H9 (cell line): ENCODE results near the gene CADM1. TPM values are rescaled to one million over a fixed set of nuclear protein-coding genes. Genes with fewer than 3 reads are reported as not detected.

Experiments
- DNase-seq: peaks from one replicate; pipeline ENCODE4 v3.0.0-alpha.2; 2017
- H2AFZ ChIP-seq: one replicate; pipeline ENCODE4 v1.6.1; 2013; ENCODE audit warnings: mild to moderate bottlenecking, low read length, control low read depth, moderate library complexity
- H2AK5ac ChIP-seq: 2 replicates; pipeline ENCODE4 v1.6.1; 2013; ENCODE audit warnings: low read length, control low read depth, mixed read lengths; ENCODE audit not compliant: insufficient read length
- H2BK120ac ChIP-seq: one replicate; pipeline ENCODE4 v1.6.1; 2013; ENCODE audit warnings: low read depth, mild to moderate bottlenecking, low read length, control low read depth, inconsistent platforms; ENCODE audit not compliant: poor library complexity, severe bottlenecking
- H2BK12ac ChIP-seq: 2 replicates; pipeline ENCODE4 v1.6.1; 2013; ENCODE audit warnings: low read length, control low read depth, mixed read lengths, low read depth; ENCODE audit not compliant: insufficient read length
- H2BK15ac ChIP-seq: 2 replicates; pipeline ENCODE4 v1.6.1; 2013; ENCODE audit warnings: low read depth, low read length, control low read depth
- H2BK20ac ChIP-seq: one replicate; pipeline ENCODE4 v1.6.1; 2013; ENCODE audit warnings: low read depth, mild to moderate bottlenecking, low read length, control low read depth, inconsistent platforms; ENCODE audit not compliant: poor library complexity, severe bottlenecking
- H2BK5ac ChIP-seq: 2 replicates; pipeline ENCODE4 v1.6.1; 2013; ENCODE audit warnings: low read length, control low read depth, mixed read lengths; ENCODE audit not compliant: insufficient read length
- H3K14ac ChIP-seq: 2 replicates; pipeline ENCODE4 v1.6.1; 2013; ENCODE audit warnings: low read length, control low read depth; ENCODE audit not compliant: insufficient read depth
- H3K18ac ChIP-seq: 2 replicates; pipeline ENCODE4 v1.6.1; 2013; ENCODE audit warnings: low read depth, mild to moderate bottlenecking, mixed read lengths, low read length, control low read depth; ENCODE audit not compliant: insufficient read length
- H3K23ac ChIP-seq: 2 replicates; pipeline ENCODE4 v1.6.1; 2013; ENCODE audit warnings: low read length, control low read depth, mixed read lengths, low read depth; ENCODE audit not compliant: insufficient read length
- H3K23me2 ChIP-seq: 2 replicates; pipeline ENCODE4 v1.6.1; 2013; ENCODE audit warnings: low read depth, mild to moderate bottlenecking, mixed read lengths, low read length, control low read depth; ENCODE audit not compliant: insufficient read length, poor library complexity, severe bottlenecking
- H3K27ac ChIP-seq: 2 replicates; pipeline ENCODE4 v1.5.1; 2013; ENCODE audit warnings: low read length, control low read depth, mixed read lengths, low read depth; ENCODE audit not compliant: insufficient read length
- H3K27me3 ChIP-seq: 2 replicates; pipeline ENCODE4 v1.6.1; 2013; ENCODE audit warnings: low read length, control low read depth, inconsistent platforms; ENCODE audit not compliant: insufficient read depth
- H3K4ac ChIP-seq: 2 replicates; pipeline ENCODE4 v1.6.1; 2013; ENCODE audit warnings: low read depth, mild to moderate bottlenecking, control low read depth, inconsistent platforms, low read length, moderate library complexity
- H3K4me1 ChIP-seq: 2 replicates; pipeline ENCODE4 v1.6.1; 2013; ENCODE audit warnings: low read length, control low read depth, inconsistent platforms; ENCODE audit not compliant: insufficient read depth
- H3K4me2 ChIP-seq: 2 replicates; pipeline ENCODE4 v1.6.1; 2013; ENCODE audit warnings: low read length, control low read depth, mixed read lengths; ENCODE audit not compliant: insufficient read length, insufficient read depth
- H3K56ac ChIP-seq: 2 replicates; pipeline ENCODE4 v1.6.1; 2013; ENCODE audit warnings: low read depth, mild to moderate bottlenecking, mixed read lengths, low read length, control low read depth; ENCODE audit not compliant: insufficient read length
- H3K79me1 ChIP-seq: 2 replicates; pipeline ENCODE4 v1.6.1; 2013; ENCODE audit warnings: low read depth, mild to moderate bottlenecking, moderate library complexity, low read length, control low read depth, inconsistent platforms; ENCODE audit not compliant: insufficient read depth, poor library complexity, severe bottlenecking
- H3K79me2 ChIP-seq: 2 replicates; pipeline ENCODE4 v1.6.1; 2013; ENCODE audit warnings: low read length, control low read depth, inconsistent platforms; ENCODE audit not compliant: insufficient read depth
- H3K9ac ChIP-seq: 2 replicates; pipeline ENCODE4 v1.6.1; 2013; ENCODE audit warnings: low read length, control low read depth, mixed read lengths; ENCODE audit not compliant: insufficient read length; ENCODE audit errors: extremely low read depth
- H3K9me3 ChIP-seq: one replicate; pipeline ENCODE4 v1.6.1; 2013; ENCODE audit warnings: low read depth, low read length, inconsistent platforms; ENCODE audit not compliant: control insufficient read depth
- H3T11ph ChIP-seq: one replicate; pipeline ENCODE4 v1.6.1; 2013; ENCODE audit warnings: mild to moderate bottlenecking, low read length, control low read depth, inconsistent platforms
- H4K20me1 ChIP-seq: one replicate; pipeline ENCODE4 v1.6.1; 2013; ENCODE audit not compliant: control insufficient read depth, insufficient read length, insufficient read depth
- H4K5ac ChIP-seq: 2 replicates; pipeline ENCODE4 v1.6.1; 2013; ENCODE audit warnings: low read depth, mild to moderate bottlenecking, mixed read lengths, low read length, control low read depth; ENCODE audit not compliant: insufficient read length
- H4K8ac ChIP-seq: replicated peaks from 2 replicates; pipeline ENCODE4 v1.6.1; 2013; ENCODE audit warnings: low read length, control low read depth, mixed read lengths, low read depth; ENCODE audit not compliant: insufficient read length
- H4K91ac ChIP-seq: 2 replicates; pipeline ENCODE4 v1.6.1; 2013; ENCODE audit warnings: low read depth, mild to moderate bottlenecking, moderate library complexity, mixed read lengths, low read length, control low read depth; ENCODE audit not compliant: insufficient read length
- H3K27ac Mint-ChIP-seq, 3 experiments: 2 replicates in 2 of 3; 3 replicates in 1 of 3; pipeline ENCODE4 v1.8.0; 2020 to 2021; ENCODE audit warnings: mixed read lengths in 3 of 3, mild to moderate bottlenecking in 1 of 3, moderate library complexity in 1 of 3
- H3K27me3 Mint-ChIP-seq: 2 replicates; pipeline ENCODE4 v1.8.0; 2021; ENCODE audit warnings: low read depth, mild to moderate bottlenecking, moderate library complexity, mixed read lengths
- H3K36me3 Mint-ChIP-seq, 3 experiments: 2 replicates in 2 of 3; 3 replicates in 1 of 3; pipeline ENCODE4 v1.8.0; 2020 to 2021; ENCODE audit warnings: low read depth in 3 of 3, mixed read lengths in 3 of 3; ENCODE audit not compliant: insufficient read depth in 1 of 3
- H3K4me1 Mint-ChIP-seq, 2 experiments: 2 replicates each; pipeline ENCODE4 v1.8.0; 2020; ENCODE audit warnings: mixed read lengths in 2 of 2
- H3K4me3 Mint-ChIP-seq, 2 experiments: 2 replicates in 1 of 2; 3 replicates in 1 of 2; pipeline ENCODE4 v1.8.0; 2020 to 2021; ENCODE audit warnings: mild to moderate bottlenecking in 2 of 2, mixed read lengths in 2 of 2, moderate library complexity in 1 of 2
- H3K9me3 Mint-ChIP-seq, 2 experiments: 2 replicates in 1 of 2; 3 replicates in 1 of 2; pipeline ENCODE4 v1.8.0; 2020; ENCODE audit warnings: mild to moderate bottlenecking in 2 of 2, mixed read lengths in 2 of 2, moderate library complexity in 1 of 2
- WGBS: extraction: QIAGEN DNeasy Blood & Tissue Kit; methylation state at CpG from one replicate; pipeline ENCODE4 v1.1.7; 2013; ENCODE audit warnings: missing lambda C conversion rate, low lambda C conversion rate, mixed read lengths; ENCODE audit not compliant: insufficient read length; ENCODE audit errors: extremely low coverage; 5-methylcytosine and 5-hydroxymethylcytosine counted together
- total RNA-seq: library from RNA; stranded (reverse); gene quantifications from 2 replicates; pipeline ENCODE4 v1.2.1, GENCODE V29; 2021
- TF ChIP-seq, protein P1 (sequence below): fragments of 200-600 bp; sonication (generic); conservative IDR thresholded peaks from 3 replicates; pipeline ENCODE4 v1.8.0; 2021; ENCODE audit warnings: antibody characterized with exemption, mild to moderate bottlenecking

The CADM1 gene
- total RNA-seq, 1 experiment from 2014 or later = 11.9 TPM

DNA sequence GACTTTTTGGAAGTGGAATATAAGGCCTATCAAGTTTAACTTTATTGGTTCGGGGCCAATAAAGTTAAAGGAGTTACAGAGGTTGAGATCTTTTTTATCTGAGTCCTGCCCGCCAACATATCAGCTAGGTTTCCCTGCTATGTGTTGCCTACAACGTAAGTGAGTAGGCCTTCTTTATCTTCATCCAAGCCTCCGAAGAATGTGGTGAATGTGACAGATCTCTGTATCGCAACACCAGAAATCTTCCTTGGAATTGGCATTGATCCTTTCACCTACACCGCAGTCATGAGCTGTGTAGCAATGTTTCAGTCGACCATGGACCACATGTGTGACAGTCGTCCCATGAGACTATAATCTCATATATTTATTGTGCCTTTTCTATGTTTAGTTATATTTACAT lies 37.3 kb upstream of the CADM1 start:
- no peak overlapping the region for H3K4me3 Mint-ChIP-seq
- H3K4me1 Mint-ChIP-seq = peaks cover 8% of the 10 kb centered on the region in 2 experiments; a peak in 3 of 4 replicates
- no peak overlapping the region for H3T11ph ChIP-seq
- no peaks in the 10 kb centered on the region for H3K79me2 ChIP-seq
- H4K91ac ChIP-seq = no peak overlapping the region
- H3K27ac ChIP-seq = no peak overlapping the region
- no peak overlapping the region for H3K4ac ChIP-seq
- H3K14ac ChIP-seq = no peak overlapping the region
- no peak overlapping the region for H2BK15ac ChIP-seq
- H3K79me1 ChIP-seq = no peaks in the 10 kb centered on the region
- H3K4me1 ChIP-seq = 0 out of 2 replicates have a peak, but pooled peaks cover 3% of the 10 kb centered on the region
- H2BK12ac ChIP-seq = no peak overlapping the region
- no peaks in the 10 kb centered on the region for H3K23me2 ChIP-seq
- no peak overlapping the region for H3K4me2 ChIP-seq
- H3K9ac ChIP-seq = no peak overlapping the region
- H3K9me3 ChIP-seq = no peaks in the 10 kb centered on the region
- no peak overlapping the region for H3K56ac ChIP-seq
- H3K27me3 ChIP-seq = no peaks in the 10 kb centered on the region
- H3K36me3 Mint-ChIP-seq = no peaks in the 10 kb centered on the region
- H2BK120ac ChIP-seq = no peak overlapping the region
- TF ChIP-seq, protein P1, sequence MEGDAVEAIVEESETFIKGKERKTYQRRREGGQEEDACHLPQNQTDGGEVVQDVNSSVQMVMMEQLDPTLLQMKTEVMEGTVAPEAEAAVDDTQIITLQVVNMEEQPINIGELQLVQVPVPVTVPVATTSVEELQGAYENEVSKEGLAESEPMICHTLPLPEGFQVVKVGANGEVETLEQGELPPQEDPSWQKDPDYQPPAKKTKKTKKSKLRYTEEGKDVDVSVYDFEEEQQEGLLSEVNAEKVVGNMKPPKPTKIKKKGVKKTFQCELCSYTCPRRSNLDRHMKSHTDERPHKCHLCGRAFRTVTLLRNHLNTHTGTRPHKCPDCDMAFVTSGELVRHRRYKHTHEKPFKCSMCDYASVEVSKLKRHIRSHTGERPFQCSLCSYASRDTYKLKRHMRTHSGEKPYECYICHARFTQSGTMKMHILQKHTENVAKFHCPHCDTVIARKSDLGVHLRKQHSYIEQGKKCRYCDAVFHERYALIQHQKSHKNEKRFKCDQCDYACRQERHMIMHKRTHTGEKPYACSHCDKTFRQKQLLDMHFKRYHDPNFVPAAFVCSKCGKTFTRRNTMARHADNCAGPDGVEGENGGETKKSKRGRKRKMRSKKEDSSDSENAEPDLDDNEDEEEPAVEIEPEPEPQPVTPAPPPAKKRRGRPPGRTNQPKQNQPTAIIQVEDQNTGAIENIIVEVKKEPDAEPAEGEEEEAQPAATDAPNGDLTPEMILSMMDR = no peak
- H3K18ac ChIP-seq = no peak overlapping the region
- no peak overlapping the region for H4K5ac ChIP-seq
- no peak overlapping the region for H2AK5ac ChIP-seq
- H2BK5ac ChIP-seq = no peak overlapping the region
- DNase-seq = no peak
- H3K23ac ChIP-seq = no peak overlapping the region
- no peaks in the 10 kb centered on the region for H4K20me1 ChIP-seq
- no peak overlapping the region for H4K8ac ChIP-seq
- H3K27me3 Mint-ChIP-seq = peaks cover 22% of the 10 kb centered on the region
- no peak overlapping the region for H2BK20ac ChIP-seq
- H3K27ac Mint-ChIP-seq = no peak overlapping the region
- no peaks in the 10 kb centered on the region for H3K9me3 Mint-ChIP-seq
- H2AFZ ChIP-seq = no peak overlapping the region
- no CpG with 5 or more reads among the region's 8 CpGs for WGBS
